K562 (cell line): Measurements from ENCODE around the gene MICAL2. TPM values are rescaled to one million over a fixed set of nuclear protein-coding genes. Genes with fewer than 3 reads are reported as not detected.

Experiments used
- ZNF197 ChIP-seq: fragments of 200-800 bp; sonication (Bioruptor generic); IDR thresholded peaks from 2 replicates; pipeline ENCODE4 v1.6.1; 2016; ENCODE audit warnings: low read depth, missing genetic modification characterization, missing compliant biosample characterization
- polyA plus RNA-seq, 8 experiments: library from polyadenylated mRNA; depleted of rRNA in 4 of 8; stranded (reverse) in 5 of 8; unstranded in 3 of 8; fragments of >200 nt; fragmentation: Nextera tagmentation in 2 of 8; fragmentation: Illumina TruSeq in 1 of 8; extraction: Ambion mirVana in 2 of 8; extraction: Trizol in 1 of 8; gene quantifications; 2 replicates each; pipeline versions ENCODE4 v1.2.1 to v1.2.3, GENCODE V29; 2011 to 2014; ENCODE audit warnings: inconsistent platforms in 1 of 8, missing spikeins in 1 of 8
- total RNA-seq, 7 experiments: library from RNA; depleted of rRNA in 6 of 7; stranded (reverse); fragments of >200 nt in 6 of 7; fragmentation: Illumina TruSeq in 2 of 7; extraction: Trizol in 2 of 7; gene quantifications; 2 replicates each; pipeline versions ENCODE4 v1.2.1 to v1.2.3, GENCODE V29; 2011 to 2021; ENCODE audit warnings: low replicate concordance in 1 of 7
- TF ChIP-seq, protein P1 (sequence below), 2 experiments: fragments of 450-650 bp; IDR thresholded peaks; 2 replicates each; pipeline ENCODE4 v1.6.1; 2016; ENCODE audit warnings: mild to moderate bottlenecking in 2 of 2, borderline replicate concordance in 1 of 2, low read depth in 1 of 2, moderate library complexity in 1 of 2

Gene MICAL2
- total and polyA plus RNA-seq, 9 of the 15 experiments (the other 6 are each of a cell fraction or from before 2014, with no cell fraction given) = 4.7 to 64.2 (median 33.6) TPM

DNA sequence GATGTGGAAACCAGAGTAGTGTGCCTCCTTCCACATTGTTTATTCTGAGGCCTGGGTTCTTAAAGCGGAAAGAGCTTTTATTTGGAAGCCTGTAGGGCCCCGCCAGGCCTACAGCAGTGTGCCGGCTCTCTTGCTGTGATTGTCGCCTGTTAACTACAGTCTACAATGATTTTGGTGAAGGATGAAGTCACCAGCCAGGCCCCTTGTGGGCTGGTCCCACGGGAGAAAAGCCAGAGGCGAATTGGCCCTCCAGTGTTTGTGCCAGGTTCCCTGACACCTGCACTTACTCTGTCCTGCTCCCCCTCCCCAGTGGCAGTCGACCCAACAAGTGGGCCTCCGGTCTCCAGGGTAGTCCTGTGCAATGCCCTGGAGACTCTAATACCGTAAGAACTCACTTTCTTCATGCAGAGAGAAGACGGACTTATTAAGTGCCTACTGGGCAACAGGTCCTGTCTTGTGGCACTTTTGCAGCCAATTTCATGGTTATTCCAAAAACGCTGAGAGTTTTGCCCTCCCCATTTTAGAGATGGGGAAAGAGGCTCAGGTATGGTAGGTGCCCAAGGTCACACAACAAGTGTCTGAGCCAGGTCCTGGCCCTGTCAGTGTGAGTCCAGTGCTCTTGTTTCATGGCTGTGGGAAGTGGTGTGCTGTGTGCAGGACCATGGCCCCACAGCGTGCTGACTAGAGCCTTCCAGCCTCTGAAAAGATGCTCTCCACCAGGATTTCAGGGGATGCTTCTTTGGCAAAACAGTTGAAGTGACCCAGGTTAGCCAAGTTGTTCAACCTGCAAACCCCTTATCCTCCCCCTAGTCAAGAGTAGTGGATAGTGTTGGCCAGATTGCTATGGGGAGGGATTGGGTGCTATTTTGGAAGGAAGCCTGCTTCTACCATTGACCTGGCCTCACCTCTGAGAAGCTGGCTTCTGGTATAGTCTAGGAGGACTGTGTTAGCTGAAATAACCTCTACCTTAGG, 1.4 kb downstream of the MICAL2 start (continued):
- TF ChIP-seq, protein P1, sequence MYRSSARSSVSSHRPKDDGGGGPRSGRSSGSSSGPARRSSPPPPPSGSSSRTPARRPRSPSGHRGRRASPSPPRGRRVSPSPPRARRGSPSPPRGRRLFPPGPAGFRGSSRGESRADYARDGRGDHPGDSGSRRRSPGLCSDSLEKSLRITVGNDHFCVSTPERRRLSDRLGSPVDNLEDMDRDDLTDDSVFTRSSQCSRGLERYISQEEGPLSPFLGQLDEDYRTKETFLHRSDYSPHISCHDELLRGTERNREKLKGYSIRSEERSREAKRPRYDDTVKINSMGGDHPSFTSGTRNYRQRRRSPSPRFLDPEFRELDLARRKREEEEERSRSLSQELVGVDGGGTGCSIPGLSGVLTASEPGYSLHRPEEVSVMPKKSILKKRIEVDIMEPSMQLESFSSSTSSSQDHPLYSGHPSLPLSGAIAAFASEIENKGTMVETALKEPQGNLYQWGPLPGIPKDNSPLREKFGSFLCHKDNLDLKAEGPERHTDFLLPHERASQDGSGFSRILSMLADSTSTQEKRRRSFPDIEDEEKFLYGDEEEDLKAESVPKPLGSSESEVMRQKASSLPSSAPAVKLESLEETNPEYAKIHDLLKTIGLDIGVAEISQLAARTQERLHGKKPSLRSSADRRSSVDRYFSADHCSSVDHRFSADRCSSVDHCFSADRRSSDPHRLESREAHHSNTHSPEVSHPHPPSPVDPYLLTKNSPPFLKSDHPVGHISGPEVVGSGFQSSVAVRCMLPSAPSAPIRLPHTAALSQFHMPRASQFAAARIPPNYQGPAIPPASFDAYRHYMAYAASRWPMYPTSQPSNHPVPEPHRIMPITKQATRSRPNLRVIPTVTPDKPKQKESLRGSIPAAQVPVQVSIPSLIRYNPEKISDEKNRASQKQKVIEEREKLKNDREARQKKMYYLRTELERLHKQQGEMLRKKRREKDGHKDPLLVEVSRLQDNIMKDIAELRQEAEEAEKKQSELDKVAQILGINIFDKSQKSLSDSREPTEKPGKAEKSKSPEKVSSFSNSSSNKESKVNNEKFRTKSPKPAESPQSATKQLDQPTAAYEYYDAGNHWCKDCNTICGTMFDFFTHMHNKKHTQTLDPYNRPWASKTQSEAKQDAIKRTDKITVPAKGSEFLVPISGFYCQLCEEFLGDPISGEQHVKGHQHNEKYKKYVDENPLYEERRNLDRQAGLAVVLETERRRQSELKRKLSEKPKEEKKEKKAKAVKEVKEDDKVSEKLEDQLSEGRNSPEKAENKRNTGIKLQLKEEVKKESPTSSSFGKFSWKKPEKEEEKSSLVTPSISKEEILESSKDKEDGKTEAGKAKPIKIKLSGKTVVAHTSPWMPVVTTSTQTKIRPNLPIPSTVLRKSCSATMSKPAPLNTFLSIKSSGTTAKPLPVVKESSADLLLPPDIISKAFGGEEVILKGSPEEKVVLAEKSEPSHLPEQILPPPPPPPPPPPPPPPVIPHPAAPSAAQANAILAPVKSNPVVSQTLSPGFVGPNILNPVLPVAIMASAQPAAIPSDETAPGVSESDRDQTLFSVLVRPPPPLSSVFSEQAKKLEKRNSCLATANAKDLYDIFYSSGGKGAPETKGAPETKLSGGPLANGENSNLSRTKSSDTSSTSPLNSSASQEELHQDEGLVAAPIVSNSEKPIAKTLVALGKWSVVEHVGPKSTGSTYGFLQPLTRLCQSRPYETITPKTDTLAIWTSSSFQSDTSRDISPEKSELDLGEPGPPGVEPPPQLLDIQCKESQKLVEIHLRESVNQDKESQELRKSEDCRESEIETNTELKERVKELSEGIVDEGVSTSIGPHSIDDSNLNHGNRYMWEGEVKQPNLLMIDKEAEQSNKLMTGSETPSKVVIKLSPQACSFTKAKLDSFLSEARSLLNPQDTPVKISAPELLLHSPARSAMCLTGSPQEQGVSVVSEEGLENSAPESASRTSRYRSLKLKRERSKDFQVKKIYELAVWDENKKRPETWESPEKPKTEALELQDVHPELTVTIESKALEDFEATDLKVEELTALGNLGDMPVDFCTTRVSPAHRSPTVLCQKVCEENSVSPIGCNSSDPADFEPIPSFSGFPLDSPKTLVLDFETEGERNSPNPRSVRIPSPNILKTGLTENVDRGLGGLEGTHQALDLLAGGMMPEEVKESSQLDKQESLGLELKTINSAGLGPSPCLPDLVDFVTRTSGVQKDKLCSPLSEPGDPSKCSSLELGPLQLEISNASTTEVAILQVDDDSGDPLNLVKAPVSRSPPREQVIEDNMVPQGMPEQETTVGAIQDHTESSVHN (IDR thresholded peaks at IDR 0.05; ENCODE audit: borderline replicate concordance in 1 of 2, low read depth in 1 of 2) = no peak
- TF ChIP-seq ZNF197 = no peak
- TF ChIP-seq, all 486 proteins: peak for 4
